H9 (cell line): Measurements from ENCODE around the gene SLC37A4. TPM values are rescaled to one million over a fixed set of nuclear protein-coding genes. Genes with fewer than 3 reads are reported as not detected.
"Not testable (repeated sequence)": the region's sequence is repeated elsewhere in the genome, so short reads cannot be mapped to it uniquely, and the experiment has no call there.

ENCODE experiments used
- DNase-seq: peaks from one replicate; pipeline ENCODE4 v3.0.0-alpha.2; 2017
- H2AFZ ChIP-seq: one replicate; pipeline ENCODE4 v1.6.1; 2013; ENCODE audit warnings: mild to moderate bottlenecking, low read length, control low read depth, moderate library complexity
- H2AK5ac ChIP-seq: 2 replicates; pipeline ENCODE4 v1.6.1; 2013; ENCODE audit warnings: low read length, control low read depth, mixed read lengths; ENCODE audit not compliant: insufficient read length
- H2BK120ac ChIP-seq: one replicate; pipeline ENCODE4 v1.6.1; 2013; ENCODE audit warnings: low read depth, mild to moderate bottlenecking, low read length, control low read depth, inconsistent platforms; ENCODE audit not compliant: poor library complexity, severe bottlenecking
- H2BK12ac ChIP-seq: 2 replicates; pipeline ENCODE4 v1.6.1; 2013; ENCODE audit warnings: low read length, control low read depth, mixed read lengths, low read depth; ENCODE audit not compliant: insufficient read length
- H2BK15ac ChIP-seq: 2 replicates; pipeline ENCODE4 v1.6.1; 2013; ENCODE audit warnings: low read depth, low read length, control low read depth
- H2BK20ac ChIP-seq: one replicate; pipeline ENCODE4 v1.6.1; 2013; ENCODE audit warnings: low read depth, mild to moderate bottlenecking, low read length, control low read depth, inconsistent platforms; ENCODE audit not compliant: poor library complexity, severe bottlenecking
- H2BK5ac ChIP-seq: 2 replicates; pipeline ENCODE4 v1.6.1; 2013; ENCODE audit warnings: low read length, control low read depth, mixed read lengths; ENCODE audit not compliant: insufficient read length
- H3K14ac ChIP-seq: 2 replicates; pipeline ENCODE4 v1.6.1; 2013; ENCODE audit warnings: low read length, control low read depth; ENCODE audit not compliant: insufficient read depth
- H3K18ac ChIP-seq: 2 replicates; pipeline ENCODE4 v1.6.1; 2013; ENCODE audit warnings: low read depth, mild to moderate bottlenecking, mixed read lengths, low read length, control low read depth; ENCODE audit not compliant: insufficient read length
- H3K23ac ChIP-seq: 2 replicates; pipeline ENCODE4 v1.6.1; 2013; ENCODE audit warnings: low read length, control low read depth, mixed read lengths, low read depth; ENCODE audit not compliant: insufficient read length
- H3K23me2 ChIP-seq: 2 replicates; pipeline ENCODE4 v1.6.1; 2013; ENCODE audit warnings: low read depth, mild to moderate bottlenecking, mixed read lengths, low read length, control low read depth; ENCODE audit not compliant: insufficient read length, poor library complexity, severe bottlenecking
- H3K27ac ChIP-seq: 2 replicates; pipeline ENCODE4 v1.5.1; 2013; ENCODE audit warnings: low read length, control low read depth, mixed read lengths, low read depth; ENCODE audit not compliant: insufficient read length
- H3K27me3 ChIP-seq: 2 replicates; pipeline ENCODE4 v1.6.1; 2013; ENCODE audit warnings: low read length, control low read depth, inconsistent platforms; ENCODE audit not compliant: insufficient read depth
- H3K4ac ChIP-seq: 2 replicates; pipeline ENCODE4 v1.6.1; 2013; ENCODE audit warnings: low read depth, mild to moderate bottlenecking, control low read depth, inconsistent platforms, low read length, moderate library complexity
- H3K4me1 ChIP-seq: 2 replicates; pipeline ENCODE4 v1.6.1; 2013; ENCODE audit warnings: low read length, control low read depth, inconsistent platforms; ENCODE audit not compliant: insufficient read depth
- H3K4me2 ChIP-seq: 2 replicates; pipeline ENCODE4 v1.6.1; 2013; ENCODE audit warnings: low read length, control low read depth, mixed read lengths; ENCODE audit not compliant: insufficient read length, insufficient read depth
- H3K56ac ChIP-seq: 2 replicates; pipeline ENCODE4 v1.6.1; 2013; ENCODE audit warnings: low read depth, mild to moderate bottlenecking, mixed read lengths, low read length, control low read depth; ENCODE audit not compliant: insufficient read length
- H3K79me1 ChIP-seq: 2 replicates; pipeline ENCODE4 v1.6.1; 2013; ENCODE audit warnings: low read depth, mild to moderate bottlenecking, moderate library complexity, low read length, control low read depth, inconsistent platforms; ENCODE audit not compliant: insufficient read depth, poor library complexity, severe bottlenecking
- H3K79me2 ChIP-seq: 2 replicates; pipeline ENCODE4 v1.6.1; 2013; ENCODE audit warnings: low read length, control low read depth, inconsistent platforms; ENCODE audit not compliant: insufficient read depth
- H3K9ac ChIP-seq: 2 replicates; pipeline ENCODE4 v1.6.1; 2013; ENCODE audit warnings: low read length, control low read depth, mixed read lengths; ENCODE audit not compliant: insufficient read length; ENCODE audit errors: extremely low read depth
- H3K9me3 ChIP-seq: one replicate; pipeline ENCODE4 v1.6.1; 2013; ENCODE audit warnings: low read depth, low read length, inconsistent platforms; ENCODE audit not compliant: control insufficient read depth
- H3T11ph ChIP-seq: one replicate; pipeline ENCODE4 v1.6.1; 2013; ENCODE audit warnings: mild to moderate bottlenecking, low read length, control low read depth, inconsistent platforms
- H4K20me1 ChIP-seq: one replicate; pipeline ENCODE4 v1.6.1; 2013; ENCODE audit not compliant: control insufficient read depth, insufficient read length, insufficient read depth
- H4K5ac ChIP-seq: 2 replicates; pipeline ENCODE4 v1.6.1; 2013; ENCODE audit warnings: low read depth, mild to moderate bottlenecking, mixed read lengths, low read length, control low read depth; ENCODE audit not compliant: insufficient read length
- H4K8ac ChIP-seq: replicated peaks from 2 replicates; pipeline ENCODE4 v1.6.1; 2013; ENCODE audit warnings: low read length, control low read depth, mixed read lengths, low read depth; ENCODE audit not compliant: insufficient read length
- H4K91ac ChIP-seq: 2 replicates; pipeline ENCODE4 v1.6.1; 2013; ENCODE audit warnings: low read depth, mild to moderate bottlenecking, moderate library complexity, mixed read lengths, low read length, control low read depth; ENCODE audit not compliant: insufficient read length
- H3K27ac Mint-ChIP-seq, 3 experiments: 2 replicates in 2 of 3; 3 replicates in 1 of 3; pipeline ENCODE4 v1.8.0; 2020 to 2021; ENCODE audit warnings: mixed read lengths in 3 of 3, mild to moderate bottlenecking in 1 of 3, moderate library complexity in 1 of 3
- H3K27me3 Mint-ChIP-seq: 2 replicates; pipeline ENCODE4 v1.8.0; 2021; ENCODE audit warnings: low read depth, mild to moderate bottlenecking, moderate library complexity, mixed read lengths
- H3K36me3 Mint-ChIP-seq, 3 experiments: 2 replicates in 2 of 3; 3 replicates in 1 of 3; pipeline ENCODE4 v1.8.0; 2020 to 2021; ENCODE audit warnings: low read depth in 3 of 3, mixed read lengths in 3 of 3; ENCODE audit not compliant: insufficient read depth in 1 of 3
- H3K4me1 Mint-ChIP-seq, 2 experiments: 2 replicates each; pipeline ENCODE4 v1.8.0; 2020; ENCODE audit warnings: mixed read lengths in 2 of 2
- H3K4me3 Mint-ChIP-seq, 2 experiments: 2 replicates in 1 of 2; 3 replicates in 1 of 2; pipeline ENCODE4 v1.8.0; 2020 to 2021; ENCODE audit warnings: mild to moderate bottlenecking in 2 of 2, mixed read lengths in 2 of 2, moderate library complexity in 1 of 2
- H3K9me3 Mint-ChIP-seq, 2 experiments: 2 replicates in 1 of 2; 3 replicates in 1 of 2; pipeline ENCODE4 v1.8.0; 2020; ENCODE audit warnings: mild to moderate bottlenecking in 2 of 2, mixed read lengths in 2 of 2, moderate library complexity in 1 of 2
- CTCF ChIP-seq: fragments of 200-600 bp; sonication (generic); conservative IDR thresholded peaks from 3 replicates; pipeline ENCODE4 v1.8.0; 2021; ENCODE audit warnings: antibody characterized with exemption, mild to moderate bottlenecking
- WGBS: extraction: QIAGEN DNeasy Blood & Tissue Kit; methylation state at CpG from one replicate; pipeline ENCODE4 v1.1.7; 2013; ENCODE audit warnings: missing lambda C conversion rate, low lambda C conversion rate, mixed read lengths; ENCODE audit not compliant: insufficient read length; ENCODE audit errors: extremely low coverage; 5-methylcytosine and 5-hydroxymethylcytosine counted together
- total RNA-seq: library from RNA; stranded (reverse); gene quantifications from 2 replicates; pipeline ENCODE4 v1.2.1, GENCODE V29; 2021

Gene SLC37A4
- total RNA-seq, 1 experiment from 2014 or later: 41.0 TPM

GRCh38 chr11:119034813-119035212 is 4.1 kb upstream of the SLC37A4 start:
- H3K4me3 Mint-ChIP-seq: no peak overlapping the region
- no peak overlapping the region for H3K23ac ChIP-seq
- no CpG with 5 or more reads among the region's 3 CpGs for WGBS

GRCh38 chr11:119033421-119033820 is 2.7 kb upstream of the SLC37A4 start:
- not testable (repeated sequence) for H3K14ac ChIP-seq, H3K27ac ChIP-seq, H3K4ac ChIP-seq, H4K20me1 ChIP-seq, H4K5ac ChIP-seq, H3K27me3 Mint-ChIP-seq, DNase-seq, H3K4me1 ChIP-seq, H2BK120ac ChIP-seq, H2BK5ac ChIP-seq, H2BK15ac ChIP-seq, H2AK5ac ChIP-seq, H3K4me2 ChIP-seq, H3K9me3 ChIP-seq, H3K27me3 ChIP-seq, H3K9me3 Mint-ChIP-seq, H2BK12ac ChIP-seq, H2BK20ac ChIP-seq, H3T11ph ChIP-seq, H3K36me3 Mint-ChIP-seq, H4K91ac ChIP-seq, H3K56ac ChIP-seq, H2AFZ ChIP-seq, H3K79me2 ChIP-seq, H3K79me1 ChIP-seq, H3K27ac Mint-ChIP-seq, H3K18ac ChIP-seq, H3K9ac ChIP-seq, H4K8ac ChIP-seq, H3K4me3 Mint-ChIP-seq, H3K23ac ChIP-seq
- peaks cover 15% of the 10 kb centered on the region in 2 experiments for H3K4me1 Mint-ChIP-seq
- no CpG with 5 or more reads among the region's 10 CpGs for WGBS
- H3K23me2 ChIP-seq: peaks cover 14% of the 10 kb centered on the region

More at GRCh38 chr11:119034813-119035212, 4.1 kb upstream of the SLC37A4 start:
- no peak overlapping the region for H3K4me2 ChIP-seq
- H2BK5ac ChIP-seq: no peak overlapping the region
- no peak overlapping the region for H2BK20ac ChIP-seq
- no peak overlapping the region for H3K9ac ChIP-seq
- H2BK12ac ChIP-seq: no peak overlapping the region
- H3K23me2 ChIP-seq: peaks cover 7% of the 10 kb centered on the region
- no peak for DNase-seq
- H2AK5ac ChIP-seq: no peak overlapping the region
- no peak overlapping the region for H3T11ph ChIP-seq
- H3K18ac ChIP-seq: no peak overlapping the region
- no peak overlapping the region for H3K14ac ChIP-seq
- H3K4me1 Mint-ChIP-seq: peaks cover 11 to 12% of the 10 kb centered on the region in 2 experiments
- no peak overlapping the region for H2BK15ac ChIP-seq
- H3K4me1 ChIP-seq: no peaks in the 10 kb centered on the region
- TF ChIP-seq CTCF: no peak
- H3K27ac ChIP-seq: no peak overlapping the region
- H3K27ac Mint-ChIP-seq: no peak overlapping the region
- no peak overlapping the region for H2AFZ ChIP-seq
- no peak overlapping the region for H3K4ac ChIP-seq
- H4K5ac ChIP-seq: no peak overlapping the region
- H3K36me3 Mint-ChIP-seq: no peaks in the 10 kb centered on the region
- no peaks in the 10 kb centered on the region for H3K79me1 ChIP-seq
- H3K56ac ChIP-seq: no peak overlapping the region
- no peaks in the 10 kb centered on the region for H3K79me2 ChIP-seq
- no peak overlapping the region for H4K8ac ChIP-seq
- no peaks in the 10 kb centered on the region; the same call in 1 of the 2 replicates for H3K27me3 Mint-ChIP-seq
- H3K9me3 ChIP-seq: no peaks in the 10 kb centered on the region
- no peaks in the 10 kb centered on the region for H4K20me1 ChIP-seq
- H4K91ac ChIP-seq: no peak overlapping the region
- H2BK120ac ChIP-seq: no peak overlapping the region
- no peaks in the 10 kb centered on the region for H3K27me3 ChIP-seq
- no peaks in the 10 kb centered on the region for H3K9me3 Mint-ChIP-seq
